ENCODE measurements around the gene MGRN1. TPM values are rescaled to one million over a fixed set of nuclear protein-coding genes. Genes with fewer than 3 reads are reported as not detected.
"Not testable (repeated sequence)": the region's sequence is repeated elsewhere in the genome, so short reads cannot be mapped to it uniquely, and the experiment has no call there.

Gene MGRN1
- total RNA-seq, 1 donor from 2014 or later = 79.7 TPM

DNA sequence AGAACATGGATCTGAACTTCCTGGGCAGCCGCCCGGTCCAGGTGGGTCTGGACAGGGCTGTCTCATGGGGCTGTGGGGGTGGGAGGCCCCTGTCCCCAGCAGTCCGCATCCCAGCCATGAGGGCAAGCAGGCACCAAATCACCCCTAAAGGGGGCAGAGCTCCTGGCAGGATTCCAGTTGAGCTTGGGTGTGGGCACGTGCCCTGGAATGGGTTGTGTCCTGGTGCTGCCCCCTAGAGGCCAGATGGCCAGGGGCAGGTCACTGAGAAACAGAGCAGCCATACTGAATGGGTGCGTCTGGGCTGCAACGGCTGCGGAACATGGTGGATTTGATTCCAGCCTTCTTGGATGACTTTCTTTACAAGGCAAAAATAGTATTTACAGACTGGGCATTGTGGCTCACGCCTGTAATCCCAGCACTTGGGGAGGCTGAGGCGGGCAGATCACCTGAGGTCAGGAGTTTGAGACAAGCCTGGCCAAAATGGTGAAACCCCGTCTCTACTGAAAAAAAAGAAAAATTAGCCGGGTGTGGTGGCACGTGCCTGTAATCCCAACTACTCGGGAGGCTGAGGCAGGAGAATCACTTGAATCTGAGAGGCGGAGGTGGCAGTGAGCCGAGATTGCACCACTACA, 25.9 kb downstream of the MGRN1 start:
- H3K4me1 Mint-ChIP-seq; H3K27ac Mint-ChIP-seq (ENCODE audit: unreplicated experiment); H3K4me3 Mint-ChIP-seq; H3K9me3 Mint-ChIP-seq; H3K27me3 Mint-ChIP-seq (ENCODE audit: low read depth): not testable (repeated sequence)
- H3K36me3 Mint-ChIP-seq (ENCODE audit: low read depth) = peaks cover 13% of the 10 kb centered on the region
- TF ChIP-seq, protein P1, sequence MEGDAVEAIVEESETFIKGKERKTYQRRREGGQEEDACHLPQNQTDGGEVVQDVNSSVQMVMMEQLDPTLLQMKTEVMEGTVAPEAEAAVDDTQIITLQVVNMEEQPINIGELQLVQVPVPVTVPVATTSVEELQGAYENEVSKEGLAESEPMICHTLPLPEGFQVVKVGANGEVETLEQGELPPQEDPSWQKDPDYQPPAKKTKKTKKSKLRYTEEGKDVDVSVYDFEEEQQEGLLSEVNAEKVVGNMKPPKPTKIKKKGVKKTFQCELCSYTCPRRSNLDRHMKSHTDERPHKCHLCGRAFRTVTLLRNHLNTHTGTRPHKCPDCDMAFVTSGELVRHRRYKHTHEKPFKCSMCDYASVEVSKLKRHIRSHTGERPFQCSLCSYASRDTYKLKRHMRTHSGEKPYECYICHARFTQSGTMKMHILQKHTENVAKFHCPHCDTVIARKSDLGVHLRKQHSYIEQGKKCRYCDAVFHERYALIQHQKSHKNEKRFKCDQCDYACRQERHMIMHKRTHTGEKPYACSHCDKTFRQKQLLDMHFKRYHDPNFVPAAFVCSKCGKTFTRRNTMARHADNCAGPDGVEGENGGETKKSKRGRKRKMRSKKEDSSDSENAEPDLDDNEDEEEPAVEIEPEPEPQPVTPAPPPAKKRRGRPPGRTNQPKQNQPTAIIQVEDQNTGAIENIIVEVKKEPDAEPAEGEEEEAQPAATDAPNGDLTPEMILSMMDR (conservative IDR thresholded peaks at IDR 0.05) = peak; percentile 75
- DNase-seq (ENCODE audit: low read depth, low spot score) = peak; percentile 52

DNA sequence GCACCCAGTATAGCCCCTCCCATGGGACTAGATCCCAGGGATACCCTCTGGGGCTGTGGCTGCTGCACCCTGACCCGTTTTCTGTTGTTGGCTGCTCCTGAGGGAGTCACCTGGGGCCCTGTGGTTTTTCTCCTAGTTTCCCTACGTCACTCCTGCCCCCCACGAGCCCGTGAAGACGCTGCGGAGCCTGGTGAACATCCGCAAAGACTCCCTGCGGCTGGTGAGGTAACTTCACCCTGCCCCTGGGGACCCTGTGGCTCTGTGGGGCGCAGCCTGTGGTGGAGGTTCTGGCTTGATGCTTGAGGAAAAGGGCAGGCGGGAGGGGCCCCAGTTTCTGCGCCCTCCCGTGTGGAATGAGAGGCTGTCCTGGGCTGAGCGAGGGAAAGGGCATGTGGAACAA, 27.2 kb downstream of the MGRN1 start:
- Mint-ChIP-seq H3K9me3 (no peaks in the 10 kb centered on the region), H3K4me3 (no peak overlapping the region), H3K27ac (ENCODE audit: unreplicated experiment) (no peak overlapping the region), H3K27me3 (ENCODE audit: low read depth) (no peaks in the 10 kb centered on the region), H3K4me1 (no peaks in the 10 kb centered on the region), H3K36me3 (ENCODE audit: low read depth) (peaks cover 13% of the 10 kb centered on the region)
- no peak for DNase-seq (ENCODE audit: low read depth, low spot score)
- TF ChIP-seq, protein P1 (conservative IDR thresholded peaks at IDR 0.05) = no peak

- peaks cover 13% of the 10 kb centered on the region for H3K36me3 Mint-ChIP-seq (ENCODE audit: low read depth)
- H3K27ac Mint-ChIP-seq (ENCODE audit: unreplicated experiment) = no peak overlapping the region
- H3K9me3 Mint-ChIP-seq = no peaks in the 10 kb centered on the region
- TF ChIP-seq, protein P1 (conservative IDR thresholded peaks at IDR 0.05) = no peak
- DNase-seq (ENCODE audit: low read depth, low spot score) = no peak
- no peaks in the 10 kb centered on the region for H3K4me1 Mint-ChIP-seq
- no peaks in the 10 kb centered on the region for H3K27me3 Mint-ChIP-seq (ENCODE audit: low read depth)
- no peak overlapping the region for H3K4me3 Mint-ChIP-seq
Observed at GRCh38 chr16:4652561-4652960, 27.9 kb downstream of the MGRN1 start.

DNA sequence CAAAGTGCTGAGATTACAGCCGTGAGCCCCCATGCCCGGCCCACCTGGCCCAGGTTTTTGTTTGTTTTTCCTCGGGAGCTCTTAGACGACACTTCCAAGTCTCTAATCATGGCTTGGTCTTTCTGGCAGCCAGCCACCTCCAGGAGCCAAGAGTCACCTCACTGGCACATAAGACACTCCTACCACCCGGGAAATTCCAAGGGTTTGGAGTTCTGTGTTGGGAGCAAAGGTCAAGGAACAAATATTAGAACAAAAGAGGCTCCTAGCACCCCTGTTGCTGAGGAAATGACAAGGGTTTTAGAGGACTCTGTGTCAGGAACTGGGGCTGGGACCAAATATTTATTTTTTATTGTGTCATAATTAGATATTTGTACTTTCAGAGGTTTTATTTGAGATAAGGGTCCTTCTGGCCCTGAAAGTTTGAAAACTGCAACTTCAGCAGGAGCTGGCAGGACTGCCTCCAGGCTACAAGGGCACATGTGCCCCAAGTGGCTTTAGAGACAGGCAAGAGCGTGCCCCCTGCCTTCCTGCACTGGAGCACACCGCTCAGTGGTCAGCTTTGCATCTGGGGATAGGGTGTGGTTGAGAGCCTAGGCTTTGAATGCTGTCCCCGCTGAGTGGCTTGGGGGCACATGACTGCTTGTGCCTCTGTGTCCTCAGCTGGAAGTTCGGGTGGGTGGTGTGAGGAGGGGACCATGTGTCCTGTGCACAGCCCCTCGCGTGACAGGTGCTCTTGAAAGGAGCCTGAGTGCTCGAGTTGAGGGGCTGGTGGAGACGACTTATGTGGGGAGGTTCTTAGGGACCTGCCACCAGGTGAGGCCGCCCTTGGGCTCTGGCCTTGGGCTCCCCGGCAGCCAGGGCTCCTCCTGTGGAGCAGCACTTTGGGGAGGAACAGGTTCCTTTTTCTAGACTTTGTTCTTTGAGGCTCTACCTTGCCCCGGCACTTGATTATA, 29.7 kb downstream of the MGRN1 start:
- H3K9me3 Mint-ChIP-seq = no peaks in the 10 kb centered on the region
- H3K27ac Mint-ChIP-seq (ENCODE audit: unreplicated experiment) = peak overlapping the region; percentile 67
- no peak overlapping the region for H3K4me3 Mint-ChIP-seq
- peaks cover 7% of the 10 kb centered on the region for H3K36me3 Mint-ChIP-seq (ENCODE audit: low read depth)
- H3K4me1 Mint-ChIP-seq = no peaks in the 10 kb centered on the region
- TF ChIP-seq, protein P1 (conservative IDR thresholded peaks at IDR 0.05) = no peak
- no peak for DNase-seq (ENCODE audit: low read depth, low spot score)
- H3K27me3 Mint-ChIP-seq (ENCODE audit: low read depth) = no peaks in the 10 kb centered on the region

- Mint-ChIP-seq H3K27me3 (ENCODE audit: low read depth) (no peaks in the 10 kb centered on the region), H3K36me3 (ENCODE audit: low read depth) (peaks cover 4% of the 10 kb centered on the region), H3K9me3 (no peaks in the 10 kb centered on the region), H3K4me1 (no peaks in the 10 kb centered on the region), H3K27ac (ENCODE audit: unreplicated experiment) (no peak overlapping the region), H3K4me3 (no peak overlapping the region)
- no peak for DNase-seq (ENCODE audit: low read depth, low spot score)
- TF ChIP-seq, protein P1 (conservative IDR thresholded peaks at IDR 0.05) = no peak
Observed at GRCh38 chr16:4654964-4655590, 30.5 kb downstream of the MGRN1 start.
